A673 (cell line): ENCODE measurements around the gene SMAD3.

ENCODE experiments used
- CTCF ChIP-seq: fragments of 300-800, 200-600 bp; sonication (generic); conservative IDR thresholded peaks from 2 replicates; pipeline ENCODE4 v1.5.1; 2017; ENCODE audit warnings: low read depth, mild to moderate bottlenecking, antibody characterized with exemption, low read length, moderate library complexity, mixed read lengths
- EZH2 ChIP-seq: fragments of 200-600 bp; sonication (generic); IDR thresholded peaks from 2 replicates; pipeline ENCODE4 v1.6.1; 2017; ENCODE audit warnings: borderline replicate concordance, low read depth, mild to moderate bottlenecking, mixed read lengths, antibody characterized with exemption, low read length; ENCODE audit not compliant: poor library complexity, severe bottlenecking

- TF ChIP-seq EZH2 (no peak), CTCF (no peak)
Observed at GRCh38 chr15:67103432-67103831, 38.0 kb downstream of the SMAD3 start.
